Neutrophil (primary cell): Measurements from ENCODE around the gene PLA2G4A.

Source experiments
- H3K27ac ChIP-seq: fragments of 200-600 bp; sonication (generic); 2 replicates; pipeline ENCODE4 v1.5.1; 2016; ENCODE audit warnings: mild to moderate bottlenecking, moderate library complexity
- H3K27me3 ChIP-seq: fragments of 200-600 bp; sonication (generic); 2 replicates; pipeline ENCODE4 v1.6.0; 2016; ENCODE audit warnings: mild to moderate bottlenecking
- H3K36me3 ChIP-seq: fragments of 200-600 bp; sonication (generic); 2 replicates; pipeline ENCODE4 v1.5.1; 2017
- H3K4me1 ChIP-seq, 2 experiments: fragments of 200-600 bp in 1 of 2; sonication (generic) in 1 of 2; 1 replicate in 1 of 2; 2 replicates in 1 of 2; pipeline versions ENCODE4 v1.5.1 to v1.6.1; 2013 to 2016; ENCODE audit warnings: low read depth in 1 of 2, low read length in 1 of 2, mild to moderate bottlenecking in 1 of 2, moderate library complexity in 1 of 2; ENCODE audit not compliant: control insufficient read depth in 1 of 2, insufficient read depth in 1 of 2
- H3K4me3 ChIP-seq, 2 experiments: fragments of 200-600 bp in 1 of 2; sonication (generic) in 1 of 2; 1 replicate in 1 of 2; 2 replicates in 1 of 2; pipeline ENCODE4 v1.5.1; 2013 to 2016; ENCODE audit warnings: low read depth in 1 of 2, low read length in 1 of 2, mild to moderate bottlenecking in 1 of 2, moderate library complexity in 1 of 2
- H3K9me3 ChIP-seq: fragments of 200-600 bp; sonication (generic); 2 replicates; pipeline ENCODE4 v1.5.1; 2016
- TF ChIP-seq, protein P1 (sequence below): fragments of 200-600 bp; sonication (generic); IDR thresholded peaks from 2 replicates; pipeline ENCODE4 v1.5.1; 2016; ENCODE audit warnings: antibody characterized with exemption

The PLA2G4A gene

GRCh38 chr1:186845576-186846210, 16.9 kb downstream of the PLA2G4A start:
- Histone ChIP-seq H3K36me3 (no peaks in the 10 kb centered on the region), H3K4me3 (no peak overlapping the region), H3K27me3 (no peaks in the 10 kb centered on the region), H3K27ac (no peak overlapping the region), H3K9me3 (no peaks in the 10 kb centered on the region), H3K4me1 (peaks cover 12 to 17% of the 10 kb centered on the region in 2 experiments)
- TF ChIP-seq, protein P1, sequence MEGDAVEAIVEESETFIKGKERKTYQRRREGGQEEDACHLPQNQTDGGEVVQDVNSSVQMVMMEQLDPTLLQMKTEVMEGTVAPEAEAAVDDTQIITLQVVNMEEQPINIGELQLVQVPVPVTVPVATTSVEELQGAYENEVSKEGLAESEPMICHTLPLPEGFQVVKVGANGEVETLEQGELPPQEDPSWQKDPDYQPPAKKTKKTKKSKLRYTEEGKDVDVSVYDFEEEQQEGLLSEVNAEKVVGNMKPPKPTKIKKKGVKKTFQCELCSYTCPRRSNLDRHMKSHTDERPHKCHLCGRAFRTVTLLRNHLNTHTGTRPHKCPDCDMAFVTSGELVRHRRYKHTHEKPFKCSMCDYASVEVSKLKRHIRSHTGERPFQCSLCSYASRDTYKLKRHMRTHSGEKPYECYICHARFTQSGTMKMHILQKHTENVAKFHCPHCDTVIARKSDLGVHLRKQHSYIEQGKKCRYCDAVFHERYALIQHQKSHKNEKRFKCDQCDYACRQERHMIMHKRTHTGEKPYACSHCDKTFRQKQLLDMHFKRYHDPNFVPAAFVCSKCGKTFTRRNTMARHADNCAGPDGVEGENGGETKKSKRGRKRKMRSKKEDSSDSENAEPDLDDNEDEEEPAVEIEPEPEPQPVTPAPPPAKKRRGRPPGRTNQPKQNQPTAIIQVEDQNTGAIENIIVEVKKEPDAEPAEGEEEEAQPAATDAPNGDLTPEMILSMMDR: no peak

DNA sequence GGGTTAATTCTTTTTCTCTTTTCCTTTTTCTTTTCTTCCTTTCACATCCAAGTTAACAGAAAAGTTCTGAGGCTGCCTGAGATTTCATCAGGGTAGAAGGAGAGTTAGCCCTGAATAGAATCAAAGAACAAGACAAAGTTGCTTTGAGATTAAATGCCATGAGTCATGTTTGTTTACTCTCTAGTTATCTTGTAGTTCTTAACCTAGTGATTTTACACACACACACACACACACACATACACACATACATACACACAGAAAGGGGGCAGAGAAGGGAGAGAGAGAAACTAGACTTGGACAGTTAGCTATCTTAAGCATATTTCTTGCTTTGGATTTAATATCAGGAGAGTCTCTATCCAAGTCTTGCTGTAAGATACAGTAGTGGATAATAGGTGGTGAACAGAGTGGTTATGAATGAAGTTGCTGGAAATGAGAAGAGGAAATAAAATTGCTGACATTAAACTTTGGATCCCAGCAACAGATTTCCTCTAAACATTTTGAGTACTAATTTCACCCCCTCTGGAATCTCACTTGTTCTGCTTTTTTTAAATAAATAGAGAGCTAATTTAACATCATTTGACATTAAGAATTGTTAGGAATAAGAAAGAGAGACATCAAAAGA, 19.9 kb downstream of the PLA2G4A start:
- Histone ChIP-seq H3K4me3 (no peak overlapping the region), H3K9me3 (no peaks in the 10 kb centered on the region), H3K27me3 (no peaks in the 10 kb centered on the region), H3K4me1 (peaks cover 12 to 17% of the 10 kb centered on the region in 2 experiments), H3K27ac (peak overlapping the region; percentile 67), H3K36me3 (no peaks in the 10 kb centered on the region)
- TF ChIP-seq, protein P1: no peak

- H3K36me3 ChIP-seq: no peaks in the 10 kb centered on the region
- no peaks in the 10 kb centered on the region for H3K27me3 ChIP-seq
- no peaks in the 10 kb centered on the region for H3K9me3 ChIP-seq
- H3K4me3 ChIP-seq: peak overlapping the region in 1 of 2 experiments; percentile 8
- peak overlapping the region; percentile 67 for H3K27ac ChIP-seq
- TF ChIP-seq, protein P1: no peak
- peaks cover 12 to 17% of the 10 kb centered on the region in 2 experiments for H3K4me1 ChIP-seq
Observed at GRCh38 chr1:186849271-186849671, 20.5 kb downstream of the PLA2G4A start.

GRCh38 chr1:186849826-186850225, 21.1 kb downstream of the PLA2G4A start:
- peak overlapping the region in 1 of 2 experiments; percentile 8 for H3K4me3 ChIP-seq
- peak overlapping the region; percentile 67 for H3K27ac ChIP-seq
- TF ChIP-seq, protein P1: no peak
- no peaks in the 10 kb centered on the region for H3K27me3 ChIP-seq
- H3K9me3 ChIP-seq: no peaks in the 10 kb centered on the region
- peaks cover 12 to 17% of the 10 kb centered on the region in 2 experiments for H3K4me1 ChIP-seq
- no peaks in the 10 kb centered on the region for H3K36me3 ChIP-seq

DNA sequence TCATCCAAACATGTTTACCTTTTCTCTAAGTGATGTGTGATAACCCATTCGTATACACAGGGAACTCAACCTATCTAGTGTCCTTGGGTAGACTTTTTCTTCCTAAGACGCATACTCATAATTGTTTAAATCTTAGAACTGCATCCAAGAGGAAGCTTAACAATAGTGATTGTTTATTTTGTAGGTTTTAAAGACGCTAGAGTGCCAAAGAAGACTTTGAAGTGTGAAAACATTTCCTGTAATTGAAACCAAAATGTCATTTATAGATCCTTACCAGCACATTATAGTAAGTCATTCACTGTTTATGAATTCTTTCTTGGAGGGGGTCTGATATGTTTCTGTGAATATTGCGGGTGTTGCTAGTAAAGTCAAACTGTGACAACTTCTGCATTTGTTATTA, 25.4 kb downstream of the PLA2G4A start:
- peaks cover 10 to 12% of the 10 kb centered on the region in 2 experiments for H3K4me1 ChIP-seq
- peaks cover 6% of the 10 kb centered on the region for H3K36me3 ChIP-seq
- H3K27ac ChIP-seq: no peak overlapping the region
- TF ChIP-seq, protein P1: no peak
- H3K4me3 ChIP-seq: no peak overlapping the region
- H3K9me3 ChIP-seq: no peaks in the 10 kb centered on the region
- H3K27me3 ChIP-seq: no peaks in the 10 kb centered on the region
